Gastrocnemius medialis (tissue), 4 donors: ENCODE data around the gene SUPT4H1.

Source experiments
- POLR2A ChIP-seq, 2 donors: fragments of 450-650 bp; IDR thresholded peaks; one replicate each; pipeline ENCODE4 v1.6.1; 2017; ENCODE audit warnings: antibody characterized with exemption in 2 of 2, mild to moderate bottlenecking in 2 of 2, moderate library complexity in 2 of 2
- TF ChIP-seq, protein P1 (sequence below), 5 experiments: fragments of 450-650 bp in 3 of 5; fragments of 200-600 bp in 2 of 5; sonication (generic) in 2 of 5; IDR thresholded peaks in 4 of 5; conservative IDR thresholded peaks in 1 of 5; 1 replicate in 4 of 5; 2 replicates in 1 of 5; pipeline ENCODE4 v1.5.1; 2016 to 2019; ENCODE audit warnings: antibody characterized with exemption in 5 of 5, mild to moderate bottlenecking in 3 of 5, moderate library complexity in 3 of 5

DNA sequence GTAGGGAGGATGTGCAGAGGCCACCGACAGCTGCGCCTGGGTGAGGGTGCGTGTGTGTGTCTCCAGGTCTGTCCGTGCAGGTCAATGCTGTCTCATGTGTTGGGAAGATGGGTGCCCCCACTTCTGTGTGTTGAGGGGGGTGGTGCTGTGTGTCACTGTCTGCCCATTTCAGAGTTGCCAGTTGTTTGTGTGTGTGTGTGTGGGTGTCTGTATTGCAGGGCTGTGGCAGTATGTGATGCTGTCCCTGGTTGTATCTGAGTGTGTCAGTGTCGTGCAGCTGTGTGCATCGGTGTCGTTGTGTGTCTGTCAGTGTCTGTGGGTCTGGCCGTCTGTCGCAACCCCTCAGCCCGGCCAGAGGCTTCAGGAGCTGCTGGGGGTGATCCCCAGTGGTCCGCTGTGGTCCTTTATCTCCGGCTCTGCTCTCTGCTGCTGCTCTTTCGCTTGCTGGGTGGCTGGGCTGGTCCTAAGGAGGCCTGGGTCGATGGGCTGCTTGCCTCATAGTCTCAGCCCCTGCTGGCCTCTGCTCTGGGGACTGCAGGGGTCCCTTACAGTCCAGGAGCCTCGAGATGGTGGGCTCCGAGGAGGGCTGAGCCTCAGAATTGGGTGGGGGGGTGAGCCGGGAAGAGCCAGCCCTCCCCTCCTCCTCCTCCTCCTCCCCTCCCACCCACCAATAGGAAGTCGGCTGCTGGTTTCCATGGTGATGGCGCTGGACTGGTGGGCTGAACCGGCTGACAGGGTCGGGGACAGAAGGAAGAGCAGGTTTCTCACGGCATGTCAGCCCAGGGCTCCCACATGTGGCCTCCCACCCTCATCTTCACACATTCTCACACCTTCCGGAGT lies 23.6 kb downstream of the SUPT4H1 start, which contains the start of gene TSPOAP1:
- TF ChIP-seq POLR2A (IDR thresholded peaks at IDR 0.05) = no peak
- TF ChIP-seq, protein P1, sequence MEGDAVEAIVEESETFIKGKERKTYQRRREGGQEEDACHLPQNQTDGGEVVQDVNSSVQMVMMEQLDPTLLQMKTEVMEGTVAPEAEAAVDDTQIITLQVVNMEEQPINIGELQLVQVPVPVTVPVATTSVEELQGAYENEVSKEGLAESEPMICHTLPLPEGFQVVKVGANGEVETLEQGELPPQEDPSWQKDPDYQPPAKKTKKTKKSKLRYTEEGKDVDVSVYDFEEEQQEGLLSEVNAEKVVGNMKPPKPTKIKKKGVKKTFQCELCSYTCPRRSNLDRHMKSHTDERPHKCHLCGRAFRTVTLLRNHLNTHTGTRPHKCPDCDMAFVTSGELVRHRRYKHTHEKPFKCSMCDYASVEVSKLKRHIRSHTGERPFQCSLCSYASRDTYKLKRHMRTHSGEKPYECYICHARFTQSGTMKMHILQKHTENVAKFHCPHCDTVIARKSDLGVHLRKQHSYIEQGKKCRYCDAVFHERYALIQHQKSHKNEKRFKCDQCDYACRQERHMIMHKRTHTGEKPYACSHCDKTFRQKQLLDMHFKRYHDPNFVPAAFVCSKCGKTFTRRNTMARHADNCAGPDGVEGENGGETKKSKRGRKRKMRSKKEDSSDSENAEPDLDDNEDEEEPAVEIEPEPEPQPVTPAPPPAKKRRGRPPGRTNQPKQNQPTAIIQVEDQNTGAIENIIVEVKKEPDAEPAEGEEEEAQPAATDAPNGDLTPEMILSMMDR (IDR thresholded peaks at IDR 0.05 in 4 of 5, conservative IDR thresholded peaks at IDR 0.05 in 1 of 5) = no peak
